ENCODE data around the gene IFNLR1. TPM values are rescaled to one million over a fixed set of nuclear protein-coding genes. Genes with fewer than 3 reads are reported as not detected.

Gene IFNLR1
- total RNA-seq, 1 experiment from 2014 or later: 6.1 TPM

GRCh38 chr1:24113641-24114033 lies 73.5 kb downstream of the IFNLR1 start:
- Histone ChIP-seq H3K9me3 (no peaks in the 10 kb centered on the region), H3K27me3 (replicated peaks; ENCODE audit: control insufficient read depth, insufficient read depth, low read length) (no peaks in the 10 kb centered on the region), H3K4me1 (peaks cover 12% of the 10 kb centered on the region), H3K4me3 (ENCODE audit: low read depth, low read length) (no peak overlapping the region), H3K36me3 (ENCODE audit: control insufficient read depth, insufficient read depth, low read length) (no peaks in the 10 kb centered on the region)
- Mint-ChIP-seq H3K4me1 (ENCODE audit: low read depth, unreplicated experiment) (peaks cover 13% of the 10 kb centered on the region), H3K4me3 (ENCODE audit: unreplicated experiment) (no peak overlapping the region), H3K27me3 (ENCODE audit: insufficient read depth, unreplicated experiment) (no peaks in the 10 kb centered on the region), H3K9me3 (ENCODE audit: unreplicated experiment) (no peaks in the 10 kb centered on the region), H3K27ac (ENCODE audit: unreplicated experiment) (no peak overlapping the region), H3K36me3 (ENCODE audit: insufficient read depth, unreplicated experiment) (no peaks in the 10 kb centered on the region)
- BruUV-seq (replicated peaks): no TSS peak
- intact Hi-C loops (cut with micrococcal nuclease; ENCODE audit: unreplicated experiment): loop anchor here (2.0 kb wide), 1 partner anchor 155 kb away; the partner anchor contains the start of gene PNRC2
- ChIA-PET CTCF (interaction anchor here (0.6 to 1.2 kb wide), 2 partner anchors 43 to 135 kb away, joined by 3 to 5 read pairs; no protein-coding TSS in a partner anchor), POLR2A (no interaction called here)
- no peak for DNase-seq
- TF ChIP-seq, protein P1, sequence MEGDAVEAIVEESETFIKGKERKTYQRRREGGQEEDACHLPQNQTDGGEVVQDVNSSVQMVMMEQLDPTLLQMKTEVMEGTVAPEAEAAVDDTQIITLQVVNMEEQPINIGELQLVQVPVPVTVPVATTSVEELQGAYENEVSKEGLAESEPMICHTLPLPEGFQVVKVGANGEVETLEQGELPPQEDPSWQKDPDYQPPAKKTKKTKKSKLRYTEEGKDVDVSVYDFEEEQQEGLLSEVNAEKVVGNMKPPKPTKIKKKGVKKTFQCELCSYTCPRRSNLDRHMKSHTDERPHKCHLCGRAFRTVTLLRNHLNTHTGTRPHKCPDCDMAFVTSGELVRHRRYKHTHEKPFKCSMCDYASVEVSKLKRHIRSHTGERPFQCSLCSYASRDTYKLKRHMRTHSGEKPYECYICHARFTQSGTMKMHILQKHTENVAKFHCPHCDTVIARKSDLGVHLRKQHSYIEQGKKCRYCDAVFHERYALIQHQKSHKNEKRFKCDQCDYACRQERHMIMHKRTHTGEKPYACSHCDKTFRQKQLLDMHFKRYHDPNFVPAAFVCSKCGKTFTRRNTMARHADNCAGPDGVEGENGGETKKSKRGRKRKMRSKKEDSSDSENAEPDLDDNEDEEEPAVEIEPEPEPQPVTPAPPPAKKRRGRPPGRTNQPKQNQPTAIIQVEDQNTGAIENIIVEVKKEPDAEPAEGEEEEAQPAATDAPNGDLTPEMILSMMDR (IDR thresholded peaks at IDR 0.05; ENCODE audit: insufficient read depth in 1 of 2, low read depth in 1 of 2, low read length in 1 of 2, severe bottlenecking in 1 of 2, unreplicated experiment in 1 of 2): no peak

DNA sequence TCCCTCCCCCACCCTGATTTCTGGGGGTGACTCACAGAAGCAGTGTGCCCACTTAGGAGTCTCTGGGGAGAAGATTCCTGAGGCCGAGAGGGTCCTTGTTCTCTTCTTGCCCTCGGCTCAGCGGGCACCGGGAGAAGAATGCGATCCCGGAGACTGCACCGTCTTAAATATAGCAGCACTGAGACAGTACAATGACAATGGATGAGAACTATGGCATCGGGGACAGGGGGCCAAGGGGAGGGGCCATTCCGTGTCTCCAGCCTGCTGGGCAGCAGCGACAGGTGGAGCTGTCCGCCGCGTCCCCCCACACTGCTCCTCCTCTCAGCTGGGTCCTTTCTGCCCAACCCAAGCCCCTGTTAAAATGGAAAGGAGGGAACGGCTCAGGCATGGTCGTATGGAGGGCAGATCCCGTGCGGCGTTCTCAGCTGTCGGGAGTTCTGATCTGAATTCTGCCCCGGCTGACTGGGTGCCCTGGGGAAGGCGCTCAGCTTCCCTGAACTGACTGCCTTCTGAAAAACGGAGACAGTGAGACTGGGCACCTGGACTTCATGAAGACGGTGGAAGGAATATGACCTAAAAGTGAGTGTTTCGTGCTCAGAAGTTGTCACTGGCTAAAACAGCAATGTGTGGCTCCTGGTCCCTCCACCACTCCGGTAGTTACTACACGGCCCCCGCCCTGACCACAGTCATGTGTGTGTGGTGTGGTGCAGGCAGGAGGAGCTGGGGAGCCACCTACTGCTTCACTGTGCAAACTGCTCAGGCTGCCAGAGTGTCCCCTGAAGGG lies 74.9 kb downstream of the IFNLR1 start, which contains the start of gene MYOM3:
Gene MYOM3, minus strand, starts transcription at position 140 of the 784 bp plus-strand sequence. CDS start 3,499 bp downstream, outside the sequence.
- no peaks in the 10 kb centered on the region for H3K27me3 Mint-ChIP-seq (ENCODE audit: insufficient read depth, unreplicated experiment)

More for the DNA sequence above, 74.9 kb downstream of the IFNLR1 start, which contains the start of gene MYOM3:
- no peaks in the 10 kb centered on the region for H3K9me3 ChIP-seq
- intact Hi-C loops (cut with micrococcal nuclease; ENCODE audit: unreplicated experiment): loop anchor here (1.0 to 2.0 kb wide), 2 partner anchors 41 to 153 kb away; partner anchors contain the start of gene PNRC2
- ChIA-PET POLR2A (interaction anchor here (0.6 kb wide), 1 partner anchor 38 kb away, joined by 9 read pairs; no protein-coding TSS in a partner anchor), CTCF (interaction anchor here (1.0 to 1.2 kb wide), 2 partner anchors 8 to 41 kb away, joined by 4 to 10 read pairs; no protein-coding TSS in a partner anchor)
- Mint-ChIP-seq H3K9me3 (ENCODE audit: unreplicated experiment) (no peaks in the 10 kb centered on the region), H3K36me3 (ENCODE audit: insufficient read depth, unreplicated experiment) (no peaks in the 10 kb centered on the region), H3K4me1 (ENCODE audit: low read depth, unreplicated experiment) (no peaks in the 10 kb centered on the region), H3K4me3 (ENCODE audit: unreplicated experiment) (no peak within 1 kb of the TSS), H3K27ac (ENCODE audit: unreplicated experiment) (no peak within 1 kb of the TSS)
- H3K4me1 ChIP-seq: 0 out of 2 replicates have a peak, but pooled peaks cover 5% of the 10 kb centered on the region
- H3K36me3 ChIP-seq (ENCODE audit: control insufficient read depth, insufficient read depth, low read length): no peaks in the 10 kb centered on the region
- TF ChIP-seq, protein P1 (IDR thresholded peaks at IDR 0.05; ENCODE audit: insufficient read depth in 1 of 2, low read depth in 1 of 2, low read length in 1 of 2, severe bottlenecking in 1 of 2, unreplicated experiment in 1 of 2): peak in 1 of 2 experiments; percentile 78
- no peak within 1 kb of the TSS for H3K4me3 ChIP-seq (ENCODE audit: low read depth, low read length)
- H3K27me3 ChIP-seq (replicated peaks; ENCODE audit: control insufficient read depth, insufficient read depth, low read length): no peaks in the 10 kb centered on the region
- BruUV-seq (replicated peaks): no TSS peak
- peak; percentile 69 to 74 for DNase-seq

Data from Caco-2 (cell line).